IMR-90 (cell line): ENCODE measurements around the gene ZC3H7B. TPM values are rescaled to one million over a fixed set of nuclear protein-coding genes. Genes with fewer than 3 reads are reported as not detected.

Experiments used
- ATAC-seq: fragments of 200-7000 bp; cut with Tn5 transposase; 2 replicates; pipeline ENCODE4 v1.9.1; 2020; ENCODE audit warnings: low read depth, mild to moderate bottlenecking, moderate library complexity
- BruUV-seq: library from RNA; stranded (reverse); fragments of 400-500 nt; replicated peaks from 2 replicates; lab custom pipeline; 2021; lab: Mats Ljungman, UMichigan
- CTCF ChIA-PET: fragments of 300-600 bp; formaldehyde crosslinking; extraction: SDS; loops from one replicate; lab custom pipeline; 2021; ENCODE audit warnings: antibody characterized with exemption; lab: Yijun Ruan, JAX
- POLR2A ChIA-PET: fragments of 300-600 bp; sonication (Branson Sonifier 250); formaldehyde crosslinking; loops from one replicate; lab custom pipeline; 2022; ENCODE audit warnings: antibody characterized with exemption; ENCODE audit not compliant: unreplicated experiment; lab: Charles Lee
- DNase-seq: peaks from one replicate; pipeline ENCODE4 v3.0.0; 2013
- H2AFZ ChIP-seq: replicated peaks from 2 replicates; pipeline ENCODE3; 2013; ENCODE audit warnings: low read length, mild to moderate bottlenecking; ENCODE audit not compliant: poor library complexity
- H2AK5ac ChIP-seq: 2 replicates; pipeline ENCODE4 v1.6.1; 2013; ENCODE audit warnings: low read depth, low read length, inconsistent platforms
- H2AK9ac ChIP-seq: replicated peaks from 2 replicates; pipeline ENCODE3; 2013; ENCODE audit warnings: mild to moderate bottlenecking, low read depth, low read length, moderate library complexity; ENCODE audit not compliant: poor library complexity
- H2BK120ac ChIP-seq: 2 replicates; pipeline ENCODE4 v1.6.1; 2013; ENCODE audit warnings: low read depth, low read length, inconsistent platforms
- H2BK15ac ChIP-seq: 3 replicates; pipeline ENCODE4 v1.6.1; 2013; ENCODE audit warnings: low read depth, low read length, inconsistent platforms
- H2BK20ac ChIP-seq: 2 replicates; pipeline ENCODE4 v1.6.1; 2013; ENCODE audit warnings: low read depth, mild to moderate bottlenecking, inconsistent platforms, low read length, moderate library complexity
- H2BK5ac ChIP-seq: 2 replicates; pipeline ENCODE4 v1.6.1; 2013; ENCODE audit warnings: mild to moderate bottlenecking, low read depth, low read length, inconsistent platforms; ENCODE audit not compliant: poor library complexity, severe bottlenecking
- H3K14ac ChIP-seq: replicated peaks from 2 replicates; pipeline ENCODE4 v1.6.1; 2013; ENCODE audit warnings: low read depth, low read length, inconsistent platforms
- H3K18ac ChIP-seq: 2 replicates; pipeline ENCODE4 v1.6.1; 2013; ENCODE audit warnings: low read depth, low read length, control low read depth
- H3K23ac ChIP-seq: 2 replicates; pipeline ENCODE4 v1.6.1; 2013; ENCODE audit warnings: low read depth, low read length, inconsistent platforms
- H3K27ac ChIP-seq: 2 replicates; pipeline ENCODE4 v1.5.1; 2013; ENCODE audit warnings: mild to moderate bottlenecking, control low read depth, low read length; ENCODE audit not compliant: insufficient read depth
- H3K27me3 ChIP-seq: 2 replicates; pipeline ENCODE4 v1.6.1; 2013; ENCODE audit warnings: low read length; ENCODE audit not compliant: control insufficient read depth, insufficient read depth
- H3K36me3 ChIP-seq: 2 replicates; pipeline ENCODE4 v1.6.1; 2013; ENCODE audit warnings: low read length, mixed read lengths; ENCODE audit not compliant: control insufficient read depth, insufficient read depth
- H3K4ac ChIP-seq: 2 replicates; pipeline ENCODE4 v1.6.1; 2013; ENCODE audit warnings: low read depth, low read length, inconsistent platforms
- H3K4me1 ChIP-seq: 2 replicates; pipeline ENCODE4 v1.6.1; 2013; ENCODE audit warnings: low read length, mixed read lengths; ENCODE audit not compliant: control insufficient read depth, insufficient read depth
- H3K4me2 ChIP-seq: 2 replicates; pipeline ENCODE4 v1.6.1; 2013; ENCODE audit warnings: low read depth, mild to moderate bottlenecking, control low read depth, low read length, moderate library complexity
- H3K4me3 ChIP-seq: 2 replicates; pipeline ENCODE4 v1.5.1; 2013; ENCODE audit warnings: low read depth, mild to moderate bottlenecking, control low read depth, low read length, moderate library complexity; ENCODE audit not compliant: insufficient read depth
- H3K56ac ChIP-seq: 2 replicates; pipeline ENCODE4 v1.6.1; 2013; ENCODE audit warnings: low read length, inconsistent platforms; ENCODE audit not compliant: insufficient read depth; ENCODE audit errors: extremely low read depth
- H3K79me1 ChIP-seq, 2 experiments: 2 replicates each; pipeline ENCODE4 v1.6.1; 2013; ENCODE audit warnings: low read length in 2 of 2, inconsistent platforms in 1 of 2, low read depth in 1 of 2
- H3K9ac ChIP-seq: 2 replicates; pipeline ENCODE4 v1.6.1; 2013; ENCODE audit warnings: low read depth, low read length, control low read depth
- H3K9me1 ChIP-seq: 2 replicates; pipeline ENCODE4 v1.6.1; 2013; ENCODE audit warnings: low read length, inconsistent platforms; ENCODE audit not compliant: insufficient read depth
- H3K9me3 ChIP-seq: 2 replicates; pipeline ENCODE4 v1.6.1; 2013; ENCODE audit warnings: low read length; ENCODE audit not compliant: control insufficient read depth, insufficient read depth
- H4K20me1 ChIP-seq: 2 replicates; pipeline ENCODE4 v1.6.1; 2013; ENCODE audit warnings: low read length, inconsistent platforms; ENCODE audit not compliant: insufficient read depth
- H4K5ac ChIP-seq: 2 replicates; pipeline ENCODE4 v1.6.1; 2013; ENCODE audit warnings: mild to moderate bottlenecking, low read depth, low read length, control low read depth
- H4K8ac ChIP-seq, 2 experiments: 2 replicates each; pipeline ENCODE4 v1.6.1; 2013; ENCODE audit warnings: low read depth in 2 of 2, low read length in 2 of 2, control low read depth in 1 of 2, inconsistent platforms in 1 of 2
- H4K91ac ChIP-seq: 2 replicates; pipeline ENCODE4 v1.6.1; 2013; ENCODE audit warnings: low read depth, low read length, inconsistent platforms; ENCODE audit not compliant: insufficient read depth
- BHLHE40 ChIP-seq: fragments of 150-350 bp; IDR thresholded peaks from 2 replicates; pipeline ENCODE4 v1.6.1; 2016; ENCODE audit warnings: mild to moderate bottlenecking, low read depth, low read length
- CEBPB ChIP-seq: IDR thresholded peaks from 2 replicates; pipeline ENCODE4 v1.6.1; 2012; ENCODE audit warnings: low read depth, low read length, improper control_type of control experiment
- CHD1 ChIP-seq: IDR thresholded peaks from 2 replicates; pipeline ENCODE4 v1.6.1; 2012; ENCODE audit warnings: low read depth, low read length, improper control_type of control experiment
- CTCF ChIP-seq: conservative IDR thresholded peaks from 2 replicates; pipeline ENCODE4 v1.5.1; 2012; ENCODE audit warnings: mild to moderate bottlenecking, low read depth, low read length, improper control_type of control experiment
- FOS ChIP-seq: fragments of 150-350 bp; IDR thresholded peaks from 2 replicates; pipeline ENCODE4 v1.6.1; 2016; ENCODE audit warnings: low read depth, low read length
- MAFK ChIP-seq: IDR thresholded peaks from 2 replicates; pipeline ENCODE4 v1.6.1; 2012; ENCODE audit warnings: low read depth, low read length, improper control_type of control experiment
- MAZ ChIP-seq: IDR thresholded peaks from 2 replicates; pipeline ENCODE4 v1.6.1; 2012; ENCODE audit warnings: low read depth, mild to moderate bottlenecking, low read length, improper control_type of control experiment, moderate library complexity, borderline replicate concordance
- MXI1 ChIP-seq: IDR thresholded peaks from 2 replicates; pipeline ENCODE4 v1.6.1; 2012; ENCODE audit warnings: low read depth, mild to moderate bottlenecking, low read length, moderate library complexity, borderline replicate concordance
- NFE2L2 ChIP-seq: fragments of 150-350 bp; IDR thresholded peaks from 2 replicates; pipeline ENCODE4 v1.6.1; 2016; ENCODE audit warnings: low read depth, mild to moderate bottlenecking, low read length
- POLR2A ChIP-seq: IDR thresholded peaks from 2 replicates; pipeline ENCODE4 v1.6.1; 2012; ENCODE audit warnings: mild to moderate bottlenecking, low read depth, low read length
- RAD21 ChIP-seq: IDR thresholded peaks from 2 replicates; pipeline ENCODE4 v1.6.1; 2012; ENCODE audit warnings: low read length, improper control_type of control experiment
- RCOR1 ChIP-seq: IDR thresholded peaks from 2 replicates; pipeline ENCODE4 v1.6.1; 2012; ENCODE audit warnings: mild to moderate bottlenecking, low read length, improper control_type of control experiment; ENCODE audit not compliant: insufficient replicate concordance
- RFX5 ChIP-seq: IDR thresholded peaks from 2 replicates; pipeline ENCODE4 v1.8.0; 2012; ENCODE audit warnings: low read depth, mild to moderate bottlenecking, low read length, moderate library complexity
- SMC3 ChIP-seq: fragments of 150-350 bp; IDR thresholded peaks from 2 replicates; pipeline ENCODE4 v1.6.1; 2016; ENCODE audit warnings: low read depth, mild to moderate bottlenecking, antibody characterized with exemption, low read length, moderate library complexity
- USF2 ChIP-seq: fragments of 150-350 bp; IDR thresholded peaks from 2 replicates; pipeline ENCODE4 v1.6.1; 2017; ENCODE audit warnings: mild to moderate bottlenecking, antibody characterized with exemption, low read length, low read depth
- WGBS, 2 experiments: methylation state at CpG; one replicate each; pipeline versions ENCODE4 v1.1.5 to v1.1.7; 2013; ENCODE audit warnings: missing lambda C conversion rate in 2 of 2; ENCODE audit not compliant: insufficient read length in 1 of 2; ENCODE audit errors: extremely low coverage in 2 of 2; 5-methylcytosine and 5-hydroxymethylcytosine counted together
- dilution Hi-C: fragments of 300-500 bp; cut with HindIII; formaldehyde crosslinking; loops from one replicate; pipeline ENCODE4 v1.14.3; 2018; ENCODE audit warnings: low sequenced_read_pairs; ENCODE audit not compliant: unreplicated experiment
- in situ Hi-C: fragments of 300-500 bp; cut with MboI; formaldehyde crosslinking; loops from 3 replicates; pipeline ENCODE4 v1.14.3; 2019; ENCODE audit warnings: low sequenced_read_pairs, inconsistent platforms, mixed read lengths
- intact Hi-C: fragments of 100-400 bp; cut with micrococcal nuclease; formaldehyde crosslinking; loops from 2 replicates; pipeline ENCODE4 v1.10.0; 2022
- polyA plus RNA-seq, 3 experiments: library from polyadenylated mRNA; depleted of rRNA; stranded (reverse); fragments of >200 nt; gene quantifications; 2 replicates each; pipeline ENCODE4 v1.2.3, GENCODE V29; 2012; ENCODE audit warnings: low replicate concordance in 1 of 3
- total RNA-seq: library from RNA; depleted of rRNA; stranded (reverse); fragments of >200 nt; gene quantifications from 2 replicates; pipeline ENCODE4 v1.2.3, GENCODE V29; 2012

Gene ZC3H7B
- total and polyA plus RNA-seq, 2 of the 4 experiments (the other 2 are of a cell fraction): 37.6 to 72.3 TPM

- intact Hi-C loops (loop anchor here (1.0 to 5.0 kb wide), 2 partner anchors 45 to 334 kb away; partner anchors contain the start of gene ZC3H7B), dilution Hi-C loops (no loop called here), in situ Hi-C loops (no loop called here)
- ChIA-PET CTCF (no interaction called here), POLR2A (no interaction called here)
- DNase-seq: peak; percentile 80
- H2AK5ac ChIP-seq: peak overlapping the region; percentile 51; the same call in 1 of the 2 replicates
- H3K27me3 ChIP-seq: no peaks in the 10 kb centered on the region
- H3K56ac ChIP-seq: peak overlapping the region; percentile 3; the same call in 1 of the 2 replicates
- H3K4ac ChIP-seq: peak overlapping the region; percentile 73
- H2BK120ac ChIP-seq: peak overlapping the region; percentile 12
- H4K20me1 ChIP-seq: peaks cover 17% of the 10 kb centered on the region
- peak overlapping the region; percentile 6; the same call in 1 of the 2 replicates for H3K27ac ChIP-seq
- no peak overlapping the region for H3K23ac ChIP-seq
- no peak overlapping the region for H3K4me3 ChIP-seq
- H2BK5ac ChIP-seq: peak overlapping the region; percentile 66
- peak overlapping the region in 1 of 2 experiments; percentile 34; a peak in 1 of 4 replicates for H4K8ac ChIP-seq
- no peak overlapping the region for H3K4me2 ChIP-seq
- peak overlapping the region; percentile 31 for H3K14ac ChIP-seq
- H4K5ac ChIP-seq: no peak overlapping the region
- 100% methylated on average over 1 of the region's 20 CpGs; no CpG with 5 or more reads in 1 of the 2 experiments for WGBS, 2 experiments
- H3K36me3 ChIP-seq: peaks cover 71% of the 10 kb centered on the region
- no TSS peak for BruUV-seq
- peak overlapping the region; percentile 44; the same call in 1 of the 3 replicates for H2BK15ac ChIP-seq
- no peak overlapping the region for H3K18ac ChIP-seq
- no peak overlapping the region for H3K9ac ChIP-seq
- H3K4me1 ChIP-seq: peaks cover 14% of the 10 kb centered on the region
- peak overlapping the region; percentile 5; the same call in 1 of the 2 replicates for H2BK20ac ChIP-seq
- peaks cover 23% of the 10 kb centered on the region for H3K9me1 ChIP-seq
- no peaks in the 10 kb centered on the region for H3K9me3 ChIP-seq
- peak overlapping the region; percentile 91 for H2AK9ac ChIP-seq
- peak; percentile 77 for ATAC-seq
- peaks cover 52 to 81% of the 10 kb centered on the region in 2 experiments for H3K79me1 ChIP-seq
- H4K91ac ChIP-seq: peak overlapping the region; percentile 49
- peak overlapping the region; percentile 65 for H2AFZ ChIP-seq
- peak; percentile 33; the same call in 1 of the 2 replicates for TF ChIP-seq CEBPB
- TF ChIP-seq SMC3: 0 out of 2 replicates have a peak, but pooled peaks have one; percentile 7
- TF ChIP-seq RAD21: peak; percentile 20; the same call in 1 of the 2 replicates
- no peak for TF ChIP-seq RCOR1
- no peak for TF ChIP-seq MAFK
- TF ChIP-seq FOS: peak; percentile 73
- peak; percentile 31 for TF ChIP-seq CTCF
- no peak for TF ChIP-seq MXI1
- no peak for TF ChIP-seq CHD1
- no peak for TF ChIP-seq MAZ
- no peak for TF ChIP-seq NFE2L2
- no peak for TF ChIP-seq USF2
- TF ChIP-seq BHLHE40: peak; percentile 88
- no peak for TF ChIP-seq POLR2A
- no peak for TF ChIP-seq RFX5
Observed at GRCh38 chr22:41256254-41257253, 44.8 kb upstream of the ZC3H7B start.
